Measurements from ENCODE around the gene ITPKB. TPM values are rescaled to one million over a fixed set of nuclear protein-coding genes. Genes with fewer than 3 reads are reported as not detected.

Gene ITPKB
- total and polyA plus RNA-seq, 3 experiments from 2014 or later, result 37.7 to 50.1 (median 39.6) TPM

- Mint-ChIP-seq H3K36me3 (peaks cover 0 to 52% (median 2%) of the 10 kb centered on the region in 3 donors), H3K9me3 (no peaks in the 10 kb centered on the region), H3K27me3 (no peaks in the 10 kb centered on the region), H3K27ac (peak overlapping the region in 7 of 8 donors; percentile 89 to 99 (median 98)), H3K4me1 (peaks cover 0 to 86% (median 68%) of the 10 kb centered on the region in 3 donors), H3K4me3 (peak overlapping the region; percentile 8 to 91 (median 69))
- Histone ChIP-seq H3K9me3 (ENCODE audit: low read length) (no peaks in the 10 kb centered on the region), H3K4me1 (ENCODE audit: insufficient read depth, low read length) (peaks cover 26% of the 10 kb centered on the region), H3K36me3 (ENCODE audit: insufficient read depth, low read length) (no peaks in the 10 kb centered on the region), H3K27ac (ENCODE audit: low read depth, low read length) (peak overlapping the region; percentile 12), H3K4me3 (ENCODE audit: low read length) (peak overlapping the region; percentile 1), H3K27me3 (ENCODE audit: insufficient read depth, low read length, poor library complexity, severe bottlenecking) (no peaks in the 10 kb centered on the region)
- POLR2A ChIA-PET, result interaction anchor here (0.5 to 0.6 kb wide), 2 partner anchors 9 to 155 kb away, joined by 3 to 4 read pairs; no protein-coding TSS in a partner anchor
- CTCF ChIA-PET, result interaction anchor here (1.2 to 3.2 kb wide), 3 partner anchors 10 to 27 kb away, joined by 3 to 14 read pairs (median 7); no protein-coding TSS in a partner anchor
- DNase-seq, result no peak
Measured at GRCh38 chr1:226660410-226661182, 78.5 kb downstream of the ITPKB start.

DNA sequence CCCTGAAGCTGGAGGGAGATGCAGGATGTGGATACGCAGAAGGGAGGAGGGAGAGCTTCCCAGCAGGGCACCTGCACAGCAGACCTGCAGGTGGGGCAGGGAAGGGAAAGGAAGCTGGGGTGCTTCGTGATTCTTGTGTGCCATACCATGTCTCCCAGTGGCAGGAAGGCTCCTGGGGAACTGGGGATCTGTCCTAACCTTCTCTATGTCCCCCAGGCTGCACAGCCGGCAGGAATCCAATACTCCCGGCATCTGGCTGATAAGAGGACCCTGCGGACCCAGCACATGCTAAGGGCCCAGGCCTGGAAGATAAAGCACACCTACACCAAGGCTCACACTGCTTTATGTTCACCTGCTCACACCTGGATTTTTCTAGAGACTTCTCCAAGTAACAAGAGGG is 79.4 kb downstream of the ITPKB start:
- POLR2A ChIA-PET, result no interaction called here
- no peaks in the 10 kb centered on the region for H3K9me3 Mint-ChIP-seq
- H3K27me3 Mint-ChIP-seq, result no peaks in the 10 kb centered on the region
- H3K4me3 ChIP-seq (ENCODE audit: low read length), result no peak overlapping the region
- peaks cover 0 to 78% (median 58%) of the 10 kb centered on the region in 3 donors for H3K4me1 Mint-ChIP-seq
- peaks cover 0 to 47% (median 2%) of the 10 kb centered on the region in 3 donors for H3K36me3 Mint-ChIP-seq
- H3K27ac Mint-ChIP-seq, result peak overlapping the region in 7 of 8 donors; percentile 89 to 99 (median 98)
- peaks cover 17% of the 10 kb centered on the region for H3K4me1 ChIP-seq (ENCODE audit: insufficient read depth, low read length)
- no peaks in the 10 kb centered on the region for H3K9me3 ChIP-seq (ENCODE audit: low read length)
- H3K36me3 ChIP-seq (ENCODE audit: insufficient read depth, low read length), result no peaks in the 10 kb centered on the region
- H3K27ac ChIP-seq (ENCODE audit: low read depth, low read length), result no peak overlapping the region
- CTCF ChIA-PET, result no interaction called here
- peak overlapping the region in 3 of 7 donors; percentile 45 to 85 (median 52) for H3K4me3 Mint-ChIP-seq
- no peaks in the 10 kb centered on the region for H3K27me3 ChIP-seq (ENCODE audit: insufficient read depth, low read length, poor library complexity, severe bottlenecking)
- DNase-seq, result no peak

GRCh38 chr1:226659136-226659535 is 79.9 kb downstream of the ITPKB start:
- ChIA-PET CTCF (no interaction called here), POLR2A (no interaction called here)
- Histone ChIP-seq H3K27me3 (ENCODE audit: insufficient read depth, low read length, poor library complexity, severe bottlenecking) (no peaks in the 10 kb centered on the region), H3K27ac (ENCODE audit: low read depth, low read length) (no peak overlapping the region), H3K36me3 (ENCODE audit: insufficient read depth, low read length) (no peaks in the 10 kb centered on the region), H3K4me1 (ENCODE audit: insufficient read depth, low read length) (peaks cover 12% of the 10 kb centered on the region), H3K9me3 (ENCODE audit: low read length) (no peaks in the 10 kb centered on the region), H3K4me3 (ENCODE audit: low read length) (no peak overlapping the region)
- Mint-ChIP-seq H3K4me3 (peak overlapping the region in 1 of 7 donors; percentile 12), H3K36me3 (peaks cover 0 to 45% (median 2%) of the 10 kb centered on the region in 3 donors), H3K27me3 (no peaks in the 10 kb centered on the region), H3K4me1 (peaks cover 0 to 73% (median 53%) of the 10 kb centered on the region in 3 donors), H3K27ac (peak overlapping the region in 6 of 8 donors; percentile 56 to 99 (median 89)), H3K9me3 (no peaks in the 10 kb centered on the region)
- DNase-seq, result no peak

GRCh38 chr1:226658546-226659125 is 80.4 kb downstream of the ITPKB start:
- no peak overlapping the region for H3K4me3 ChIP-seq (ENCODE audit: low read length)
- H3K4me3 Mint-ChIP-seq, result peak overlapping the region in 1 of 7 donors; percentile 32
- DNase-seq, result peak in 1 of 5 donors; percentile 28
- peaks cover 0 to 68% (median 48%) of the 10 kb centered on the region in 3 donors for H3K4me1 Mint-ChIP-seq
- H3K27me3 ChIP-seq (ENCODE audit: insufficient read depth, low read length, poor library complexity, severe bottlenecking), result no peaks in the 10 kb centered on the region
- H3K9me3 Mint-ChIP-seq, result no peaks in the 10 kb centered on the region
- peaks cover 7% of the 10 kb centered on the region for H3K4me1 ChIP-seq (ENCODE audit: insufficient read depth, low read length)
- POLR2A ChIA-PET, result no interaction called here
- no peaks in the 10 kb centered on the region for H3K27me3 Mint-ChIP-seq
- H3K36me3 Mint-ChIP-seq, result peaks cover 0 to 41% (median 2%) of the 10 kb centered on the region in 3 donors
- H3K27ac Mint-ChIP-seq, result peak overlapping the region in 5 of 8 donors; percentile 64 to 92 (median 86)
- H3K36me3 ChIP-seq (ENCODE audit: insufficient read depth, low read length), result no peaks in the 10 kb centered on the region
- no peaks in the 10 kb centered on the region for H3K9me3 ChIP-seq (ENCODE audit: low read length)
- CTCF ChIA-PET, result interaction anchor here (1.4 kb wide), 1 partner anchor 54 kb away, joined by 3 read pairs; no protein-coding TSS in a partner anchor
- H3K27ac ChIP-seq (ENCODE audit: low read depth, low read length), result no peak overlapping the region

- H3K9me3 ChIP-seq (ENCODE audit: low read length), result no peaks in the 10 kb centered on the region
- no peak overlapping the region for H3K4me3 ChIP-seq (ENCODE audit: low read length)
- H3K4me1 Mint-ChIP-seq, result peaks cover 0 to 62% (median 42%) of the 10 kb centered on the region in 3 donors
- H3K4me1 ChIP-seq (ENCODE audit: insufficient read depth, low read length), result peaks cover under 1% of the 10 kb centered on the region
- H3K9me3 Mint-ChIP-seq, result no peaks in the 10 kb centered on the region
- no peaks in the 10 kb centered on the region for H3K27me3 ChIP-seq (ENCODE audit: insufficient read depth, low read length, poor library complexity, severe bottlenecking)
- no peak for DNase-seq
- no peaks in the 10 kb centered on the region for H3K36me3 ChIP-seq (ENCODE audit: insufficient read depth, low read length)
- POLR2A ChIA-PET, result no interaction called here
- H3K4me3 Mint-ChIP-seq, result peak overlapping the region in 3 of 7 donors; percentile 26 to 45 (median 37)
- no peak overlapping the region for H3K27ac ChIP-seq (ENCODE audit: low read depth, low read length)
- CTCF ChIA-PET, result interaction anchor here (1.4 kb wide), 1 partner anchor 54 kb away, joined by 3 read pairs; no protein-coding TSS in a partner anchor
- peak overlapping the region in 5 of 8 donors; percentile 64 to 92 (median 86) for H3K27ac Mint-ChIP-seq
- no peaks in the 10 kb centered on the region for H3K27me3 Mint-ChIP-seq
- peaks cover 0 to 41% (median 2%) of the 10 kb centered on the region in 3 donors for H3K36me3 Mint-ChIP-seq
Measured at GRCh38 chr1:226657895-226658545, 81.1 kb downstream of the ITPKB start.

DNA sequence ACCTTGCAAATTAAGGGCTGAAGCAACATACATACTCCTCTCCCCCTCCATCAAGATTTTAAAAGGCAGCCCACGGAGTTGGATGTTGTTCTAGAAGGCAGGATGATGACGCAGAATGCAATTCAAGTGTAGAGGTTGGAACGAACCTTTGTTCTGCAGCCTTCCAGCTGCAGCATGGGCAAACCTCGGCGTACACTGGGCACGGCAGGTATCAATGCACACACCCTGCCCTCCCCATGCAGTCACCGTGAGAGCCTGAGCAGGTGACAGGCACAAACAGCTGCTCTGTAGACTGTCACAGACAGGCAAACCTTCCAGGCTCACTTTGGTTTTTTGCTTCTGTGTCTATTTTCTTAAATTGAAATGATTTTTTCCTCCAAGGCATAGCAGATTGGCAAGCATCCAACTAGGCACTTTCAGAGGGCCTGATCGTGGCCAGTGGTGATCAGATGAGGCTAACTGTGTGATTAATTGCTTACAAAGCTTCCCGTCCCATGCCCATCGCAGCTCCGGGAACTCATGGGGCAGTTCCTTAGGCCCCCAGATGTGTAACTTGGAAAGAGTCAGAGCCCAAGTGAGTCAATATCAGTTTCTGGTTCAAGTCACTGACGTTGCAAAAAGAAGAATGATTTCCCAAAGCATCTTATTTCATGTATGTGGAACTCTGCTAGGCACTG is 82.3 kb downstream of the ITPKB start:
- Mint-ChIP-seq H3K27me3 (no peaks in the 10 kb centered on the region), H3K4me3 (peak overlapping the region in 6 of 7 donors; percentile 14 to 58 (median 48)), H3K9me3 (no peaks in the 10 kb centered on the region), H3K36me3 (peaks cover 0 to 36% (median 2%) of the 10 kb centered on the region in 3 donors), H3K27ac (peak overlapping the region in 1 of 8 donors; percentile 90), H3K4me1 (peaks cover 0 to 49% (median 29%) of the 10 kb centered on the region in 3 donors)
- Histone ChIP-seq H3K27ac (ENCODE audit: low read depth, low read length) (no peak overlapping the region), H3K4me3 (ENCODE audit: low read length) (no peak overlapping the region), H3K27me3 (ENCODE audit: insufficient read depth, low read length, poor library complexity, severe bottlenecking) (no peaks in the 10 kb centered on the region), H3K4me1 (ENCODE audit: insufficient read depth, low read length) (no peaks in the 10 kb centered on the region), H3K9me3 (ENCODE audit: low read length) (no peaks in the 10 kb centered on the region), H3K36me3 (ENCODE audit: insufficient read depth, low read length) (no peaks in the 10 kb centered on the region)
- DNase-seq, result peak in 3 of 5 donors; percentile 41 to 87 (median 58)
- ChIA-PET CTCF (interaction anchor here (1.0 to 1.5 kb wide), 3 partner anchors 22 to 80 kb away, joined by 3 read pairs; no protein-coding TSS in a partner anchor), POLR2A (interaction anchor here (0.9 to 1.4 kb wide), 2 partner anchors 11 to 20 kb away, joined by 3 read pairs; no protein-coding TSS in a partner anchor)

GRCh38 chr1:226656201-226656600 is 82.9 kb downstream of the ITPKB start:
- Mint-ChIP-seq H3K9me3 (no peaks in the 10 kb centered on the region), H3K27me3 (no peaks in the 10 kb centered on the region), H3K36me3 (peaks cover 0 to 34% (median 2%) of the 10 kb centered on the region in 3 donors), H3K4me1 (peaks cover 0 to 47% (median 24%) of the 10 kb centered on the region in 3 donors), H3K27ac (peak overlapping the region in 1 of 8 donors; percentile 90), H3K4me3 (peak overlapping the region in 5 of 7 donors; percentile 20 to 90 (median 58))
- H3K27me3 ChIP-seq (ENCODE audit: insufficient read depth, low read length, poor library complexity, severe bottlenecking), result no peaks in the 10 kb centered on the region
- H3K4me1 ChIP-seq (ENCODE audit: insufficient read depth, low read length), result peaks cover under 1% of the 10 kb centered on the region
- peak in 1 of 5 donors; percentile 35 for DNase-seq
- CTCF ChIA-PET, result interaction anchor here (1.4 to 1.5 kb wide), 2 partner anchors 77 to 80 kb away, joined by 3 read pairs; no protein-coding TSS in a partner anchor
- no peak overlapping the region for H3K27ac ChIP-seq (ENCODE audit: low read depth, low read length)
- no peaks in the 10 kb centered on the region for H3K36me3 ChIP-seq (ENCODE audit: insufficient read depth, low read length)
- H3K4me3 ChIP-seq (ENCODE audit: low read length), result no peak overlapping the region
- POLR2A ChIA-PET, result interaction anchor here (0.9 to 1.4 kb wide), 2 partner anchors 11 to 21 kb away, joined by 3 read pairs; no protein-coding TSS in a partner anchor
- H3K9me3 ChIP-seq (ENCODE audit: low read length), result no peaks in the 10 kb centered on the region
